Fibroblast of lung (primary cell): Measurements from ENCODE around the gene GSTM2. TPM values are rescaled to one million over a fixed set of nuclear protein-coding genes. Genes with fewer than 3 reads are reported as not detected.
"Not testable (repeated sequence)": the region's sequence is repeated elsewhere in the genome, so short reads cannot be mapped to it uniquely, and the experiment has no call there.

Experiments
- DNase-seq, 2 donors: peaks; one replicate each; pipeline versions ENCODE4 v3.0.0 to v3.0.0-alpha.2; 2010; ENCODE audit warnings: low read depth in 2 of 2
- H2AFZ ChIP-seq: 2 replicates; pipeline ENCODE4 v1.5.1; 2012; ENCODE audit warnings: low read length, control low read depth, inconsistent platforms
- H3K27ac ChIP-seq: 2 replicates; pipeline ENCODE4 v1.5.1; 2011; ENCODE audit warnings: low read length, control low read depth; ENCODE audit not compliant: insufficient read depth
- H3K27me3 ChIP-seq: 2 replicates; pipeline ENCODE4 v1.5.1; 2011; ENCODE audit warnings: mild to moderate bottlenecking, low read length; ENCODE audit not compliant: control insufficient read depth, insufficient read depth
- H3K36me3 ChIP-seq: 2 replicates; pipeline ENCODE4 v1.5.1; 2011; ENCODE audit warnings: low read length; ENCODE audit not compliant: control insufficient read depth, insufficient read depth
- H3K4me1 ChIP-seq: 2 replicates; pipeline ENCODE4 v1.5.1; 2011; ENCODE audit warnings: low read length; ENCODE audit not compliant: control insufficient read depth, insufficient read depth; ENCODE audit errors: extremely low read depth
- H3K4me2 ChIP-seq: 2 replicates; pipeline ENCODE4 v1.5.1; 2011; ENCODE audit warnings: low read length, control low read depth; ENCODE audit not compliant: insufficient read depth; ENCODE audit errors: extremely low read depth
- H3K4me3 ChIP-seq, 4 experiments: fragments of 200-600 bp in 1 of 4; sonication (generic) in 1 of 4; replicated peaks in 1 of 4; 2 replicates each; pipeline ENCODE4 v1.5.1; 2011 to 2016; ENCODE audit warnings: low read length in 4 of 4, low read depth in 3 of 4, mild to moderate bottlenecking in 3 of 4, control low read depth in 2 of 4, inconsistent platforms in 1 of 4, mixed read lengths in 1 of 4; ENCODE audit not compliant: insufficient read depth in 1 of 4; ENCODE audit errors: control extremely low read depth in 1 of 4
- H3K79me2 ChIP-seq: 2 replicates; pipeline ENCODE4 v1.5.1; 2012; ENCODE audit warnings: mild to moderate bottlenecking, low read length, inconsistent platforms; ENCODE audit not compliant: control insufficient read depth, insufficient read depth
- H3K9ac ChIP-seq: 2 replicates; pipeline ENCODE4 v1.5.1; 2011; ENCODE audit warnings: mild to moderate bottlenecking, low read length, control low read depth; ENCODE audit not compliant: insufficient read depth
- H3K9me3 ChIP-seq: 2 replicates; pipeline ENCODE4 v1.5.1; 2012; ENCODE audit warnings: low read depth, low read length; ENCODE audit not compliant: control insufficient read depth, insufficient read depth
- H4K20me1 ChIP-seq: 2 replicates; pipeline ENCODE4 v1.5.1; 2011; ENCODE audit warnings: low read length; ENCODE audit not compliant: control insufficient read depth, insufficient read depth; ENCODE audit errors: extremely low read depth
- CTCF ChIP-seq, 2 donors: IDR thresholded peaks in 1 of 2; conservative IDR thresholded peaks in 1 of 2; 1 replicate in 1 of 2; 2 replicates in 1 of 2; pipeline ENCODE4 v1.5.1; 2011 to 2012; ENCODE audit warnings: low read length in 2 of 2, control low read depth in 1 of 2, inconsistent platforms in 1 of 2, low read depth in 1 of 2, mild to moderate bottlenecking in 1 of 2
- EZH2 ChIP-seq: IDR thresholded peaks from 2 replicates; pipeline ENCODE4 v1.5.1; 2012; ENCODE audit warnings: low read length, control low read depth, mild to moderate bottlenecking; ENCODE audit errors: missing control alignments
- polyA plus RNA-seq, 2 donors: library from polyadenylated mRNA; depleted of rRNA in 1 of 2; stranded (reverse) in 1 of 2; unstranded in 1 of 2; fragments of >200 nt; gene quantifications; 2 replicates each; pipeline ENCODE4 v1.2.1, GENCODE V29; 2011 to 2012; ENCODE audit warnings: missing spikeins in 1 of 2
- total RNA-seq: library from RNA; depleted of rRNA; stranded (reverse); fragments of >200 nt; gene quantifications from 2 replicates; pipeline ENCODE4 v1.2.1, GENCODE V29; 2014

GSTM2 gene
- total and polyA plus RNA-seq, 2 donors (not counting 1 experiment from before 2014, with no cell fraction given) = 28.2 to 67.7 TPM

GRCh38 chr1:109704173-109704572 lies 36.3 kb downstream of the GSTM2 start:
- Histone ChIP-seq H3K9me3 (no peaks in the 10 kb centered on the region), H4K20me1 (no peaks in the 10 kb centered on the region), H3K36me3 (no peaks in the 10 kb centered on the region), H3K79me2 (no peaks in the 10 kb centered on the region), H3K27ac (no peak overlapping the region), H3K4me3 (no peak overlapping the region), H3K4me2 (no peak overlapping the region), H2AFZ (no peak overlapping the region), H3K27me3 (no peaks in the 10 kb centered on the region), H3K9ac (no peak overlapping the region), H3K4me1 (no peaks in the 10 kb centered on the region)
- TF ChIP-seq CTCF (conservative IDR thresholded peaks at IDR 0.05 in 1 of 2, IDR thresholded peaks at IDR 0.05 in 1 of 2; ENCODE audit: low read depth in 1 of 2, low read length in 2 of 2) = no peak
- no peak for TF ChIP-seq EZH2
- DNase-seq = no peak

- Histone ChIP-seq H3K4me3 (no peak overlapping the region), H3K79me2 (no peaks in the 10 kb centered on the region)
Observed at GRCh38 chr1:109705411-109705810, 37.6 kb downstream of the GSTM2 start.

GRCh38 chr1:109708949-109709348 lies 41.1 kb downstream of the GSTM2 start:
- H2AFZ ChIP-seq, H3K4me2 ChIP-seq, H3K36me3 ChIP-seq, H3K4me3 ChIP-seq, H3K27ac ChIP-seq, DNase-seq, H3K9me3 ChIP-seq, H3K9ac ChIP-seq, H3K79me2 ChIP-seq, H3K4me1 ChIP-seq, H4K20me1 ChIP-seq, H3K27me3 ChIP-seq: not testable (repeated sequence)

More at GRCh38 chr1:109705411-109705810, 37.6 kb downstream of the GSTM2 start:
- no peaks in the 10 kb centered on the region for H3K4me1 ChIP-seq
- no peaks in the 10 kb centered on the region for H3K27me3 ChIP-seq
- H3K36me3 ChIP-seq = no peaks in the 10 kb centered on the region
- no peak overlapping the region for H2AFZ ChIP-seq
- no peaks in the 10 kb centered on the region for H3K9me3 ChIP-seq
- no peak overlapping the region for H3K4me2 ChIP-seq
- DNase-seq = no peak
- no peak overlapping the region for H3K27ac ChIP-seq
- TF ChIP-seq CTCF (conservative IDR thresholded peaks at IDR 0.05 in 1 of 2, IDR thresholded peaks at IDR 0.05 in 1 of 2; ENCODE audit: low read depth in 1 of 2, low read length in 2 of 2) = no peak
- no peak for TF ChIP-seq EZH2
- no peaks in the 10 kb centered on the region for H4K20me1 ChIP-seq
- no peak overlapping the region for H3K9ac ChIP-seq

- DNase-seq, H3K9me3 ChIP-seq, H3K4me3 ChIP-seq: not testable (repeated sequence)
Observed at GRCh38 chr1:109709822-109710221, 42.0 kb downstream of the GSTM2 start.

GRCh38 chr1:109711593-109712320 lies 43.9 kb downstream of the GSTM2 start, which contains the start of gene GSTM5:
TSS of gene GSTM5 (plus strand) at chr1:109712251. CDS start at chr1:109712313, 62 bp downstream.
- DNase-seq = peak in 1 of 2 donors; percentile 16
- not testable (repeated sequence) for H3K36me3 ChIP-seq, H3K4me1 ChIP-seq, H2AFZ ChIP-seq, H3K27me3 ChIP-seq, H4K20me1 ChIP-seq, H3K27ac ChIP-seq, H3K9ac ChIP-seq, H3K79me2 ChIP-seq, H3K9me3 ChIP-seq
- peak within 1 kb of the TSS in 2 of 4 experiments; percentile 43 to 46 for H3K4me3 ChIP-seq
- peak within 1 kb of the TSS; percentile 25 for H3K4me2 ChIP-seq

More at GRCh38 chr1:109709822-109710221, 42.0 kb downstream of the GSTM2 start:
- not testable (repeated sequence) for H3K79me2 ChIP-seq, H4K20me1 ChIP-seq, H3K36me3 ChIP-seq, H3K9ac ChIP-seq, H3K4me1 ChIP-seq, H3K4me2 ChIP-seq, H2AFZ ChIP-seq, H3K27ac ChIP-seq, H3K27me3 ChIP-seq
